Breast epithelium (tissue), 3 donors: ENCODE measurements around the gene ZFP69B.

Source experiments
- POLR2A ChIP-seq: fragments of 450-650 bp; IDR thresholded peaks from one replicate; pipeline ENCODE4 v1.6.1; 2016; ENCODE audit warnings: antibody characterized with exemption, mild to moderate bottlenecking, moderate library complexity
- POLR2AphosphoS5 ChIP-seq, 3 donors: sonication (generic); formaldehyde crosslinking; IDR thresholded peaks; one replicate each; pipeline ENCODE4 v1.6.1; 2017; ENCODE audit warnings: antibody characterized with exemption in 3 of 3
- TF ChIP-seq, protein P1 (sequence below), 3 donors: fragments of 450-650 bp; IDR thresholded peaks; one replicate each; pipeline ENCODE4 v1.5.1; 2016 to 2017; ENCODE audit warnings: antibody characterized with exemption in 3 of 3, mild to moderate bottlenecking in 3 of 3, moderate library complexity in 3 of 3

DNA sequence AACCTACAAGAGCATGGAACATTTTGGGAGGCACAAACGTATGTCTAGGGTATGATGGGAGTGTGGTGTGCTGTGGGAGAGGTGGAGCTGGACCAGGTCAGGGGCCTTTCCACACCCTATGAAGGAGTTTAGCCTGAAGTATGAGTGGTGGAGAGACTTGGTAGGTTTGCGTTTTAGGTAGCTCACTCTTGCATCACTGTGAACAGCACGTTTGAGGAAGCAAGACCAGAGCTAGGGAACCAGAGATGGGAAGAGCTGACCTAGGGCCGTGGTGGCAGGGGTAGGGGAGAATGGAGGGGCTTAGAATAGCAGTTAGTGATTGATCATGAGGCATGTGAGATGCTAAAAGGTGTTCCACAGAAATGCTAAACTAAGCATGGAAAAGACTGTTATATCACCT lies 25.1 kb upstream of the ZFP69B start:
- TF ChIP-seq, protein P1, sequence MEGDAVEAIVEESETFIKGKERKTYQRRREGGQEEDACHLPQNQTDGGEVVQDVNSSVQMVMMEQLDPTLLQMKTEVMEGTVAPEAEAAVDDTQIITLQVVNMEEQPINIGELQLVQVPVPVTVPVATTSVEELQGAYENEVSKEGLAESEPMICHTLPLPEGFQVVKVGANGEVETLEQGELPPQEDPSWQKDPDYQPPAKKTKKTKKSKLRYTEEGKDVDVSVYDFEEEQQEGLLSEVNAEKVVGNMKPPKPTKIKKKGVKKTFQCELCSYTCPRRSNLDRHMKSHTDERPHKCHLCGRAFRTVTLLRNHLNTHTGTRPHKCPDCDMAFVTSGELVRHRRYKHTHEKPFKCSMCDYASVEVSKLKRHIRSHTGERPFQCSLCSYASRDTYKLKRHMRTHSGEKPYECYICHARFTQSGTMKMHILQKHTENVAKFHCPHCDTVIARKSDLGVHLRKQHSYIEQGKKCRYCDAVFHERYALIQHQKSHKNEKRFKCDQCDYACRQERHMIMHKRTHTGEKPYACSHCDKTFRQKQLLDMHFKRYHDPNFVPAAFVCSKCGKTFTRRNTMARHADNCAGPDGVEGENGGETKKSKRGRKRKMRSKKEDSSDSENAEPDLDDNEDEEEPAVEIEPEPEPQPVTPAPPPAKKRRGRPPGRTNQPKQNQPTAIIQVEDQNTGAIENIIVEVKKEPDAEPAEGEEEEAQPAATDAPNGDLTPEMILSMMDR (IDR thresholded peaks at IDR 0.05) = no peak
- TF ChIP-seq POLR2A (no peak), POLR2AphosphoS5 (IDR thresholded peaks at IDR 0.05) (no peak)
